Inflammatory macrophage treated with lipopolysaccharide for 4 hours (primary cell): ENCODE measurements around the gene NMRK1.

Experiments used
- DNase-seq: peaks from one replicate; pipeline ENCODE4 v3.0.0-alpha.2; 2020

The NMRK1 gene

GRCh38 chr9:75087824-75088645 lies at the start of gene NMRK1, which contains the start of gene OSTF1:
Gene NMRK1 (minus strand): TSS chr9:75088155. CDS start chr9:75083115, 5,040 bp downstream.
Gene OSTF1 (plus strand): TSS chr9:75088514. CDS start chr9:75088693, 179 bp downstream.
- peak; percentile 98 for DNase-seq

- no peak for DNase-seq
These were observed 46.5 kb upstream of the NMRK1 start for GRCh38 chr9:75134495-75134894.

DNA sequence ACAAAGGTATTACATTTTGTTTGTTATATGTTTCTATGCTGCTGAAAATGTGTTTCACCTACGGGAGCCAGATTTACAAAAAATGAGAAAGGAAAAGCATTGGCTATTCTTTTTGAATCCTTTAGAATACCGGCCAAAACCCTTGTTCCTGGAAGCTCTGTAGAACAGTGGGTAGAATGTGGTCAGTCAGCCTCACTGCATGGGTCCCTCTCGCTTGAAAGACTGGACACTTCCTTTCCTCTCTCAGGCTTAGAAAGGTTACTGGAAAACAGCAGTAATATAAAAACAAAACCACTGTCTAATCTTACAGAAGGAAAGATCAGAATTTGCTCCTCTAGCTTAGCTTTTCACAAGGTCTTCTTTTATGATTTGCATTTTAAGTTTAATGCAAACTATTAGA lies 45.4 kb upstream of the NMRK1 start:
- DNase-seq: no peak

GRCh38 chr9:75132244-75132643 lies 44.3 kb upstream of the NMRK1 start:
- peak; percentile 48 for DNase-seq

DNA sequence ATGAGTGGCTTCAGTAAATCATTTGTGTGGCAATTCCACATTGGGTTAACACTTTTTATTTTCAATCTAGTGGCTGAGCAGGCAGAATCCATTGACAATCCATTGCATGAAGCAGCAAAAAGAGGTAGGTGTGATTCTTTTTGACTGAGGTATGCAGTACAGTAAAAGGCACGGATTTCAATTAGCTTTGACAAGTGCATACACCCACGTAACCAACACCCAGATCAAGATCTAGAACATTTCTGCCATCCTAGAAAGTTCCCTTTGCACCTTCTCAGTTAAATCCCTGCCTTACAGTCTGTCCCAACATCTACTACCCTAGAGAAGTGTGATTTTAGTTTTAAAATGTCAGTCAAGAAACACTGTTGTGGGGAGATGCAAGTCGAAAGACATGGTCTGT lies 43.7 kb upstream of the NMRK1 start:
- DNase-seq: no peak

- DNase-seq: no peak
These were observed 42.8 kb upstream of the NMRK1 start for GRCh38 chr9:75130621-75131230.

GRCh38 chr9:75130172-75130571 lies 42.2 kb upstream of the NMRK1 start:
- no peak for DNase-seq

DNA sequence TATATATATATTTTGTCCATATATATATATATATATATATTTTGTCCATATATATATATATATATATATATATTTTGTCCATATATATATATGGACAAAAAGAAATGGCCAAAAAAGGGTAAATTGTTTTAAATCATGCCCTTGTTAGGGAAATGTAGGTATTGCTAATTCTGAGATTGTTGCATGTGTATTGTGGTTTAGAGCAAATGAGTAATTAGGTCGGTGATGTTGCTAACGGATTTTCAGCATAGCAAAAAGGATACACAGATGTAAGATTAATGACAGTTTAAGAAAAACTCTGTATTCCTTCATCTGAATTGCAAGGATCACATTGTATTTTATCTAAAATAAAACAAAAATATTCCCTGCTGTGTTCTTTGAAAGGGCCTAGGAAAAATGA lies 40.6 kb upstream of the NMRK1 start:
- no peak for DNase-seq

DNA sequence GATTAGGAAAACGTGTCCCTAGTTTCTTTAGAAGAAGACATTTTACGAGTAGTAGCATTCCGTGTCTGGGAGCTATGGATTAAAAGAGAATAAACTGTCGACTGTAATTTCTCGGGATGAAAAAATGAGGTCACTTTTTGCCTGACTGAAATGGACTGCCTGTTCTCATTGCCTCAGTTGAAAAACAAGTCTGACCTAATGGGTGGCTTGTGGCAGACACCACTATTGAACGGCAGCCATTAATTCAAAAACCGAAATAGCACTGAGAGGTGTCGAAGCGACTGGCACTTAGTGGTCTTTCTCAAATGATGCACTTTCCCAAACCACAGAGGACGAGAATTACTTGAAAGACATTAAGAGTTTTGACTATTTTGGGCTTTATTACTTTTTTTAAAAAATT lies 35.7 kb upstream of the NMRK1 start:
- no peak for DNase-seq

- no peak for DNase-seq
These were observed 34.1 kb upstream of the NMRK1 start for GRCh38 chr9:75121914-75122558.

DNA sequence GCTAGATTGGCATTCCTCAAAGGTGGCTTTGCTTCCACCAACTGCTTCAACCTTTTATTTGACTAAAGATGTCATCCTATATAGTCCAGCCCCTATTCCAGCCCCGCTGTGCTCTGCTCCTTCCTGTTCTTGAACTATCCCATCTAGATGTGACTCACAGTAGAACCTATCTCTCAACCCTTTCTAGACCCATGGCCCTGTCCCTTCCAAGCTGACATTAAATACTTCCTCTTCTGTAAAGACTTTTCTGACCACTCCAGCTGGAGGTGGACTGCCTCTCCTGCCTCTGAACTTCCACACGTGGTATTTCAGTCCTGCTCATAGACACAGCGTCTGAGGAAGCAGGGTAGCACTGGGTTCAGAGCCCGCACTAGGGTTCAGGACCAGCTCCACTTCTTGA lies 32.7 kb upstream of the NMRK1 start:
- peak; percentile 59 for DNase-seq

GRCh38 chr9:75117564-75117963 lies 29.6 kb upstream of the NMRK1 start:
- DNase-seq: no peak

DNA sequence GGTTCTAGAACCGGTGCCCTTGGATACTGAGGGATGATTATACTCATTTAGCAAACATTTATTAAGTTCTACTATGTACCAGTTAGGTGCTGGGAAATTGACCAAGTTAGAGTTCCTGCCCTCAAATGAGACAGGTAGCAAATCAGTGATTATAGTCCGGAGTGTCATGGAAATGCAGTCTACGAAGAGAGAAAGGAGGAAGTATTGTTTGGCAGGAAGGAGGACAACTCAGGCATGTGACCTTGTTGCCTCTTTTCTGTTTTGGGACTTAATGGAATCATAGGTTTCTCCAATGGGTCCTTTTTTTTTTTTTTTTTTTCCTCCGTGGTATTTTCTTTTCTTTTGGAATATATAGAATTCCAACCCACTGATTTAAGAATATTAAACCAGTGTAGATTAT lies 28.4 kb upstream of the NMRK1 start:
- DNase-seq: peak; percentile 37

GRCh38 chr9:75112789-75113188 lies 24.8 kb upstream of the NMRK1 start:
- DNase-seq: no peak

DNA sequence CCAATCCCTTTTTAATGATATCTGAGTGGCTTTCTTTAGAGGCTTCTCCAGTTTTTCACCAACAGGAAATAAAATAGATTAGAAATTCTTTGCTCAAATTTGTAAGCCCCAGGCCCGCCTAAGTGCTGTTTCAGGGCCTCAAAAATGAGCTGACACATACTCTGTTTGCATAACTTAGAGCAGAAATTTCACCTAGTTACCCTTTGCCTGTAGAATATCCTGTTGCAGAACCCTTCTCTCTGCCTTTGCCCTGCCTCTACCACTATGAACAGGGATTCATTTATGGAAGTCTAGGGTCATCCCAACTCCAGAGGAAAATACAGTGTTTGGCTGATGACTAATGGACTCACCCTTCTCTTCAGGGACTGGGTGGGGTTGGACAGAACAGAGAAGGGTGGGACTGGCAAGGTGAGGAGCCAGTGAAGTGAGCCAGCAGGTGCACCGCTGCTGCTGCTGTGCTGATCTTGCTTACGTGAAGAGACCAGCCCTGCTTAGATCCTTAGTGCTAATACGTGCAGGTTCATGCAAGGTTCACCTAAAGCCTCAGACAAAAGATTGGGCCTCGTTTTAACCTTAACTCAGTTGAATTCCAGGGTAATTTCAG lies 23.2 kb upstream of the NMRK1 start:
- no peak for DNase-seq

GRCh38 chr9:75109210-75109839 lies 21.4 kb upstream of the NMRK1 start:
- peak; percentile 46 for DNase-seq

DNA sequence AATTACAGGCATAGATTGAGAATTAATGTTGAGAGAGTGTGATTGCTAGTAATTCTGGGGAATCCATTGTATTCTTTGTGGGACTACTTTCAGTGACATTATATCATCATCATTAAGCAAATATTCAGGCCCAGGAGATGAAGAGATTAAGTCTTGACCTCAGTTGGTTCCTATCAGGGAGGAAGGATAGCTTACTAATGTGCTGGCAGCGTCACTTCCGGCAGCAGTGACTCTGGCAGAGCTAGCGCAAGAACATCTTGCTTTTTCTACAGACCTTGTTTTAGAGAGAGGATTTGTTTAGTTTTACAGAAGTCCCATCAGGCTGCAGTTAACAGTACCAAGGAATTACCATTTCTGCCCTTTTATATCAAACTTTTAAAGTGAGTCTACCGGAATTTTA lies 20.6 kb upstream of the NMRK1 start:
- peak; percentile 58 for DNase-seq

DNA sequence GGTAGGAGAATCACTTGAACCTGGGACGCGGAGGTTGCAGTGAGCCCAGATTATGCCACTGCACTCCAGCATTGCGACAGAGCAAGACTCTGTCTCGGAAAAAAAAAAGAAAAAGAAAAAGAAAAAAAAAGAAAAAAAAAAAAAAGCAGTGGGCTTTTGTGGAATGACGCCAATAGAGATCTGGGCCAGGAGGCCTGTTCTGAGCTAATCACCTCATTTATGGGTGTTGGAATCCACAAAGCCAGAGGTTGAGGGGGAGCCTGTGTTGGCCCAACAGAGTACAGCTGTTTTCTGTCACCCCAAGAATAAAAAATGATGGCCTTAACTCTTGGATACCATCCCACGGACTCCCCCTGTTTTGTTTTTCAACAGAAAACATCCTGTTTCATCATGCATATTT lies 18.9 kb upstream of the NMRK1 start:
- DNase-seq: no peak

GRCh38 chr9:75105841-75106240 lies 17.9 kb upstream of the NMRK1 start:
- DNase-seq: no peak

DNA sequence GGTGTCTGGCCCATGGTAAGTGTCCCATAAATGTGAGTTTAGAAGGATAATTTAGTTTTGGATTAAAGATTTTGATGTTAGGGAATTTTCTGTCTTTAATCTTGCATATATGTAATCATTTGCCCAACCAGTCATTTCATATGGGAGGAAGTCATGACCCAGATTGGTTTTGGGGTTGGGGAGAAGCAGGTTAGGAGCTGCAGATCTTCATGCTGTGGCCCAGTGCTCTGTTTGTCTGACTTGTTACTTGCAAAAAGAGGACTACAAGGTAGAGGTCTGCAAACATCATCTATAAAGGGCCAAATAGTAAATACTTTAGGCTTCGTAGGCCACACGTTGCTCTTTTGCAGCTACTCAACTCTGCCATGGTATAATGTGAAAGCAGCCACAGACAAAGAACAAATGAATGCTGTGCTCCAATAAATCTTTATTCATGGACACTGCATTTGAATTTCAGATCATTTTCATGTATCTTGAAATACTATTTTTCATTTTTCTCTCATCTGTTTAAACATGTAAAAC lies 17.1 kb upstream of the NMRK1 start:
- no peak for DNase-seq

- DNase-seq: no peak
These were observed 16.7 kb upstream of the NMRK1 start for GRCh38 chr9:75104607-75105006.

- no peak for DNase-seq
These were observed 14.3 kb upstream of the NMRK1 start for GRCh38 chr9:75102177-75102790.
